ENCODE results near the gene CGB7.
"Not testable (repeated sequence)": the region's sequence is repeated elsewhere in the genome, so short reads cannot be mapped to it uniquely, and the experiment has no call there.

DNA sequence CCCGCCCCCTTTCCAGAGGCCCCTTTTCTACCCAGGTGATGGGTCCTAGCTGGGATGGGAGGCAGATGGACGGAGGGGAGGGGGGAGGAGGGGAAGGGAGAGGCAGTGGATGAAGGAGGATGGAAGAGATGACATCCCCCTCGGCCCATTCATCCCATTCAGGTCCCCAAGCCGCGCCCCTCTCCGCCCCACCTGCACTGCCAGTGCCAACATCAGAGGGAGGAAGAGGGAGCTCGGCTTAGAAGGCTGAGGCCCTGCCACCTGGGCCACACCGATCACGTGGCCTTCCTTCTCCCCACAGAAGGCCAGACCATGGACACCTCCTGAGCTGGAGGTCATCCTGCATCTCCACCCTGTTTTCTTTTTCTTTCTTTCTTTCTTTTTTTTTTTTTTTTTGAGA lies 28.9 kb downstream of the CGB7 start:
- TF ChIP-seq EZH2phosphoT487 (IDR thresholded peaks at IDR 0.05; ENCODE audit: insufficient read depth, low read depth); EZH2 (IDR thresholded peaks at IDR 0.05; ENCODE audit: insufficient read depth, poor library complexity, severe bottlenecking): not testable (repeated sequence)
